K562 (cell line): Measurements from ENCODE around the gene ATM.

ENCODE experiments used
- EGR1 ChIP-seq: fragments of 450-650 bp; conservative IDR thresholded peaks from 2 replicates; pipeline ENCODE4 v1.6.1; 2017; ENCODE audit warnings: mild to moderate bottlenecking
- NR3C1 ChIP-seq: sonication (generic); formaldehyde crosslinking; IDR thresholded peaks from 2 replicates; pipeline ENCODE4 v1.8.1; 2022; ENCODE audit warnings: missing genetic modification reagents
- SMC3 ChIP-seq: conservative IDR thresholded peaks from 2 replicates; pipeline ENCODE4 v1.6.1; 2011; ENCODE audit warnings: low read depth, low read length, improper control_type of control experiment; ENCODE audit not compliant: insufficient read depth
- ZNF354B ChIP-seq: fragments of 250-450 bp; sonication (Bioruptor Pico); IDR thresholded peaks from 2 replicates; pipeline ENCODE4 v1.4.0; 2020
- TF ChIP-seq, protein P1 (sequence below), 3 experiments: IDR thresholded peaks in 2 of 3; conservative IDR thresholded peaks in 1 of 3; 2 replicates each; pipeline ENCODE4 v1.5.1; 2011 to 2012; ENCODE audit warnings: low read length in 3 of 3, mild to moderate bottlenecking in 3 of 3, control low read depth in 2 of 3, improper control_type of control experiment in 1 of 3, inconsistent platforms in 1 of 3, low read depth in 1 of 3, mixed read lengths in 1 of 3, moderate library complexity in 1 of 3; ENCODE audit not compliant: insufficient read depth in 2 of 3
- TF ChIP-seq, protein P2 (sequence below): sonication (generic); formaldehyde crosslinking; IDR thresholded peaks from 2 replicates; pipeline ENCODE4 v1.8.1; 2023; ENCODE audit warnings: mild to moderate bottlenecking, missing genetic modification reagents

DNA sequence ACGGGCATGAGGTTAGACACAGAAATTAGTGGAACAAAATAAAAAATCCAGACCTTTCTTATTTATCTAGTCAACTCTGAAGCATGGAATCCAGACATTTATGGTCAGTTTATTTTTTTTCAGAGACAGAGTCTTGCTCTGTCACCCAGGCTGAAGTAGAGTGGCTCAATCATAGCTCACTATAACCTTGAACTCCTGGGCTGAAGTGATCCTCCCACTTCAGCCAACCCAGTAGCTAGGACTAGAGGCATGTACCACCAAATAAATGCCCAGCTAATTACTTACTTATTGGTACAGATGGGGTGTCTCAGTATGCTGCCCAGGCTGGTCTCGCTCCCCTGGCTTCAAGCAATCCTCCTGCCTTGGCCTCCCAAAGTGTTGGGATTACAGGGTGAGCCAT is 9.1 kb upstream of the ATM start:
- TF ChIP-seq, protein P1, sequence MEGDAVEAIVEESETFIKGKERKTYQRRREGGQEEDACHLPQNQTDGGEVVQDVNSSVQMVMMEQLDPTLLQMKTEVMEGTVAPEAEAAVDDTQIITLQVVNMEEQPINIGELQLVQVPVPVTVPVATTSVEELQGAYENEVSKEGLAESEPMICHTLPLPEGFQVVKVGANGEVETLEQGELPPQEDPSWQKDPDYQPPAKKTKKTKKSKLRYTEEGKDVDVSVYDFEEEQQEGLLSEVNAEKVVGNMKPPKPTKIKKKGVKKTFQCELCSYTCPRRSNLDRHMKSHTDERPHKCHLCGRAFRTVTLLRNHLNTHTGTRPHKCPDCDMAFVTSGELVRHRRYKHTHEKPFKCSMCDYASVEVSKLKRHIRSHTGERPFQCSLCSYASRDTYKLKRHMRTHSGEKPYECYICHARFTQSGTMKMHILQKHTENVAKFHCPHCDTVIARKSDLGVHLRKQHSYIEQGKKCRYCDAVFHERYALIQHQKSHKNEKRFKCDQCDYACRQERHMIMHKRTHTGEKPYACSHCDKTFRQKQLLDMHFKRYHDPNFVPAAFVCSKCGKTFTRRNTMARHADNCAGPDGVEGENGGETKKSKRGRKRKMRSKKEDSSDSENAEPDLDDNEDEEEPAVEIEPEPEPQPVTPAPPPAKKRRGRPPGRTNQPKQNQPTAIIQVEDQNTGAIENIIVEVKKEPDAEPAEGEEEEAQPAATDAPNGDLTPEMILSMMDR (IDR thresholded peaks at IDR 0.05 in 2 of 3, conservative IDR thresholded peaks at IDR 0.05 in 1 of 3; ENCODE audit: insufficient read depth in 2 of 3, low read depth in 1 of 3, low read length in 3 of 3), result no peak
- TF ChIP-seq EGR1 (no peak), NR3C1 (CRISPR knock-in tag) (no peak), ZNF354B (CRISPR knock-in tag) (no peak), SMC3 (no peak)
- TF ChIP-seq, protein P2, sequence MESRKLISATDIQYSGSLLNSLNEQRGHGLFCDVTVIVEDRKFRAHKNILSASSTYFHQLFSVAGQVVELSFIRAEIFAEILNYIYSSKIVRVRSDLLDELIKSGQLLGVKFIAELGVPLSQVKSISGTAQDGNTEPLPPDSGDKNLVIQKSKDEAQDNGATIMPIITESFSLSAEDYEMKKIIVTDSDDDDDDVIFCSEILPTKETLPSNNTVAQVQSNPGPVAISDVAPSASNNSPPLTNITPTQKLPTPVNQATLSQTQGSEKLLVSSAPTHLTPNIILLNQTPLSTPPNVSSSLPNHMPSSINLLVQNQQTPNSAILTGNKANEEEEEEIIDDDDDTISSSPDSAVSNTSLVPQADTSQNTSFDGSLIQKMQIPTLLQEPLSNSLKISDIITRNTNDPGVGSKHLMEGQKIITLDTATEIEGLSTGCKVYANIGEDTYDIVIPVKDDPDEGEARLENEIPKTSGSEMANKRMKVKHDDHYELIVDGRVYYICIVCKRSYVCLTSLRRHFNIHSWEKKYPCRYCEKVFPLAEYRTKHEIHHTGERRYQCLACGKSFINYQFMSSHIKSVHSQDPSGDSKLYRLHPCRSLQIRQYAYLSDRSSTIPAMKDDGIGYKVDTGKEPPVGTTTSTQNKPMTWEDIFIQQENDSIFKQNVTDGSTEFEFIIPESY (CRISPR knock-in tag), result no peak
